HL-60/S4 treated with retinoic acid at 250 ng/mL for 4 days and 3 days (cell line): ENCODE data around the gene GSTO2.

Source experiments
- in situ Hi-C: fragments of 300-500 bp; cut with MboI; formaldehyde crosslinking; loops from 2 replicates; pipeline ENCODE4 v1.7.0; 2022; ENCODE audit warnings: low sequenced_read_pairs

The GSTO2 gene

GRCh38 chr10:104307576-104308438, 38.8 kb downstream of the GSTO2 start:
- in situ Hi-C loops: no loop called here

- in situ Hi-C loops: no loop called here
Measured at GRCh38 chr10:104308439-104308903, 39.5 kb downstream of the GSTO2 start.

- in situ Hi-C loops: no loop called here
Measured at GRCh38 chr10:104309980-104310978, 41.3 kb downstream of the GSTO2 start.

GRCh38 chr10:104311184-104311720, 42.3 kb downstream of the GSTO2 start:
- in situ Hi-C loops: no loop called here

GRCh38 chr10:104314591-104315485, 45.9 kb downstream of the GSTO2 start:
- in situ Hi-C loops: no loop called here

GRCh38 chr10:104315486-104315921, 46.5 kb downstream of the GSTO2 start:
- in situ Hi-C loops: no loop called here

GRCh38 chr10:104316321-104317099, 47.5 kb downstream of the GSTO2 start:
- in situ Hi-C loops: no loop called here

- in situ Hi-C loops: no loop called here
Measured at GRCh38 chr10:104317269-104317710, 48.3 kb downstream of the GSTO2 start.

- in situ Hi-C loops: no loop called here
Measured at GRCh38 chr10:104317726-104318299, 48.8 kb downstream of the GSTO2 start.

GRCh38 chr10:104318326-104318725, 49.3 kb downstream of the GSTO2 start:
- in situ Hi-C loops: no loop called here

- in situ Hi-C loops: no loop called here
Measured at GRCh38 chr10:104318810-104319741, 50.1 kb downstream of the GSTO2 start.

- in situ Hi-C loops: no loop called here
Measured at GRCh38 chr10:104321226-104321625, 52.2 kb downstream of the GSTO2 start.

GRCh38 chr10:104321725-104322415, 52.9 kb downstream of the GSTO2 start:
- in situ Hi-C loops: no loop called here

GRCh38 chr10:104322416-104322782, 53.4 kb downstream of the GSTO2 start:
- in situ Hi-C loops: no loop called here

- in situ Hi-C loops: no loop called here
Measured at GRCh38 chr10:104323085-104323484, 54.1 kb downstream of the GSTO2 start.

GRCh38 chr10:104323760-104324201, 54.8 kb downstream of the GSTO2 start:
- in situ Hi-C loops: no loop called here

GRCh38 chr10:104324221-104324686, 55.3 kb downstream of the GSTO2 start:
- in situ Hi-C loops: no loop called here
